Progenitor cell of endocrine pancreas (in vitro differentiated cells): ENCODE measurements around the gene DYSF. TPM values are rescaled to one million over a fixed set of nuclear protein-coding genes. Genes with fewer than 3 reads are reported as not detected.

ENCODE experiments used
- DNase-seq: peaks from one replicate; pipeline ENCODE4 v3.0.0; 2021; ENCODE audit warnings: low spot score; ENCODE audit not compliant: unreplicated experiment
- H3K27ac Mint-ChIP-seq: 2 replicates; pipeline ENCODE4 v1.8.0; 2021; ENCODE audit warnings: mild to moderate bottlenecking, moderate library complexity, mixed read lengths
- H3K27me3 Mint-ChIP-seq: 2 replicates; pipeline ENCODE4 v1.8.0; 2021; ENCODE audit warnings: mixed read lengths
- H3K36me3 Mint-ChIP-seq: 2 replicates; pipeline ENCODE4 v1.8.0; 2022; ENCODE audit warnings: mixed read lengths; ENCODE audit not compliant: insufficient read depth
- H3K4me1 Mint-ChIP-seq: 2 replicates; pipeline ENCODE4 v1.8.0; 2021; ENCODE audit warnings: low read depth, mixed read lengths
- H3K4me3 Mint-ChIP-seq: 2 replicates; pipeline ENCODE4 v1.8.0; 2021; ENCODE audit warnings: low read depth, mild to moderate bottlenecking, moderate library complexity, mixed read lengths
- H3K9me3 Mint-ChIP-seq: 2 replicates; pipeline ENCODE4 v1.8.0; 2021; ENCODE audit warnings: low read depth, mixed read lengths
- total RNA-seq: library from RNA; stranded (reverse); gene quantifications from 2 replicates; pipeline ENCODE4 v1.2.1, GENCODE V29; 2021
- TF ChIP-seq, protein P1 (sequence below): fragments of 200-600 bp; sonication (generic); IDR thresholded peaks from one replicate; pipeline ENCODE4 v1.5.0; 2021; ENCODE audit warnings: antibody characterized with exemption, mild to moderate bottlenecking; ENCODE audit not compliant: unreplicated experiment

The DYSF gene
- total RNA-seq, 1 donor from 2014 or later = 1.4 TPM

GRCh38 chr2:71672826-71673795, 219.8 kb downstream of the DYSF start:
- Mint-ChIP-seq H3K4me3 (no peak overlapping the region), H3K36me3 (no peaks in the 10 kb centered on the region), H3K4me1 (no peaks in the 10 kb centered on the region), H3K9me3 (no peaks in the 10 kb centered on the region), H3K27me3 (peaks cover 12% of the 10 kb centered on the region), H3K27ac (no peak overlapping the region)
- no peak for DNase-seq
- TF ChIP-seq, protein P1, sequence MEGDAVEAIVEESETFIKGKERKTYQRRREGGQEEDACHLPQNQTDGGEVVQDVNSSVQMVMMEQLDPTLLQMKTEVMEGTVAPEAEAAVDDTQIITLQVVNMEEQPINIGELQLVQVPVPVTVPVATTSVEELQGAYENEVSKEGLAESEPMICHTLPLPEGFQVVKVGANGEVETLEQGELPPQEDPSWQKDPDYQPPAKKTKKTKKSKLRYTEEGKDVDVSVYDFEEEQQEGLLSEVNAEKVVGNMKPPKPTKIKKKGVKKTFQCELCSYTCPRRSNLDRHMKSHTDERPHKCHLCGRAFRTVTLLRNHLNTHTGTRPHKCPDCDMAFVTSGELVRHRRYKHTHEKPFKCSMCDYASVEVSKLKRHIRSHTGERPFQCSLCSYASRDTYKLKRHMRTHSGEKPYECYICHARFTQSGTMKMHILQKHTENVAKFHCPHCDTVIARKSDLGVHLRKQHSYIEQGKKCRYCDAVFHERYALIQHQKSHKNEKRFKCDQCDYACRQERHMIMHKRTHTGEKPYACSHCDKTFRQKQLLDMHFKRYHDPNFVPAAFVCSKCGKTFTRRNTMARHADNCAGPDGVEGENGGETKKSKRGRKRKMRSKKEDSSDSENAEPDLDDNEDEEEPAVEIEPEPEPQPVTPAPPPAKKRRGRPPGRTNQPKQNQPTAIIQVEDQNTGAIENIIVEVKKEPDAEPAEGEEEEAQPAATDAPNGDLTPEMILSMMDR = no peak

GRCh38 chr2:71674158-71674851, 220.9 kb downstream of the DYSF start:
- TF ChIP-seq, protein P1 = no peak
- H3K36me3 Mint-ChIP-seq = no peaks in the 10 kb centered on the region
- no peaks in the 10 kb centered on the region for H3K9me3 Mint-ChIP-seq
- DNase-seq = no peak
- H3K27ac Mint-ChIP-seq = no peak overlapping the region
- H3K4me1 Mint-ChIP-seq = no peaks in the 10 kb centered on the region
- H3K4me3 Mint-ChIP-seq = no peak overlapping the region
- peaks cover 12% of the 10 kb centered on the region for H3K27me3 Mint-ChIP-seq

DNA sequence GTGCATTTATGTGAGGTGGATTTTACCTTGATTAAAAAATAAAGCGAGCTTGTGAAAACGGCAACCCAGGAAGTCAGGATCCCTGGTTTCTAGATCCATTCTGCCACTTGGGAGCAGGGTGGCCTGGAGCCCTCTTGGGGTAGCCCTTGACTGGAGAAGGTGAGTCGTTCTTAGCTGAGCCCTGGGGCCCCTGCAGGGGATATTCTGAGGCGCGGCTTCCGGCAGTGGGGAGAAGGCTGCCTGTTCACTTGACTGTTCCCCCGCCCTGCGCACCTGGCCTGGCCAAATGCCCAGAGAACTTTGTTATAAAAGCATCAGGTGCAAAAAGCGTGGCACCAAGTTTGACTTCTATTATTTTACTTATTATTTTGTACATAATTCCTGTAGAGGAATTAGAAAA, 221.9 kb downstream of the DYSF start:
- H3K9me3 Mint-ChIP-seq = no peaks in the 10 kb centered on the region
- H3K4me3 Mint-ChIP-seq = no peak overlapping the region
- H3K27ac Mint-ChIP-seq = no peak overlapping the region
- H3K36me3 Mint-ChIP-seq = no peaks in the 10 kb centered on the region
- DNase-seq = no peak
- H3K4me1 Mint-ChIP-seq = no peaks in the 10 kb centered on the region
- TF ChIP-seq, protein P1 = no peak
- peaks cover 7% of the 10 kb centered on the region for H3K27me3 Mint-ChIP-seq

DNA sequence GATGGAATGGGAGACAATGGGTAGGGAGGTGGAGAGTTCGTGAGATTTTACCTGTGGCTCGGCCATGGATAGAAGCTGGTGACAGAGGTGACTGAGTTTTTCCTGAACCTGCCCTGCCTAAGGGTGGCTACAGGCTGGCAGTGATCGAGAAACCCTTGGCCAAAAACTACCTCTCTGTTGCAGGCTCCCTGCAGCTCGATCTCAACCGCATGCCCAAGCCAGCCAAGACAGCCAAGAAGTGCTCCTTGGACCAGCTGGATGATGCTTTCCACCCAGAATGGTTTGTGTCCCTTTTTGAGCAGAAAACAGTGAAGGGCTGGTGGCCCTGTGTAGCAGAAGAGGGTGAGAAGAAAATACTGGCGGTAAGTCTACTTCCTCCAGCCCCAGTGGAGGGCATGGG, 225.5 kb downstream of the DYSF start:
- no peaks in the 10 kb centered on the region for H3K9me3 Mint-ChIP-seq
- no peaks in the 10 kb centered on the region for H3K4me1 Mint-ChIP-seq
- peaks cover 3% of the 10 kb centered on the region for H3K27me3 Mint-ChIP-seq
- no peak overlapping the region for H3K4me3 Mint-ChIP-seq
- DNase-seq = no peak
- no peak overlapping the region for H3K27ac Mint-ChIP-seq
- TF ChIP-seq, protein P1 = no peak
- H3K36me3 Mint-ChIP-seq = no peaks in the 10 kb centered on the region

GRCh38 chr2:71679491-71679890, 226.1 kb downstream of the DYSF start:
- DNase-seq = no peak
- H3K4me1 Mint-ChIP-seq = no peaks in the 10 kb centered on the region

More at GRCh38 chr2:71679491-71679890, 226.1 kb downstream of the DYSF start:
- no peak overlapping the region for H3K4me3 Mint-ChIP-seq
- H3K27me3 Mint-ChIP-seq = peaks cover 3% of the 10 kb centered on the region
- no peaks in the 10 kb centered on the region for H3K9me3 Mint-ChIP-seq
- no peaks in the 10 kb centered on the region for H3K36me3 Mint-ChIP-seq
- TF ChIP-seq, protein P1 = no peak
- no peak overlapping the region for H3K27ac Mint-ChIP-seq
